Tibial artery (tissue), 4 donors: ENCODE data around the gene LRRC32.

Source experiments
- DNase-seq, 2 donors: peaks; one replicate each; pipeline ENCODE4 v3.0.0-alpha.2; 2019
- H3K27ac ChIP-seq, 2 donors: fragments of 200-600 bp; sonication (generic) in 1 of 2; 1 replicate in 1 of 2; 2 replicates in 1 of 2; pipeline ENCODE4 v1.5.1; 2018 to 2019; ENCODE audit warnings: mild to moderate bottlenecking in 1 of 2
- H3K27me3 ChIP-seq, 2 donors: fragments of 200-600 bp; sonication (generic) in 1 of 2; one replicate each; pipeline versions ENCODE4 v1.5.1 to v1.6.0; 2016 to 2019
- H3K36me3 ChIP-seq, 3 donors: fragments of 200-600 bp; sonication (generic) in 2 of 3; one replicate each; pipeline ENCODE4 v1.5.1; 2016 to 2019; ENCODE audit warnings: mild to moderate bottlenecking in 2 of 3
- H3K4me1 ChIP-seq, 4 donors: fragments of 200-600 bp; sonication (generic) in 2 of 4; 1 replicate in 3 of 4; 2 replicates in 1 of 4; pipeline ENCODE4 v1.5.1; 2016 to 2019
- H3K4me3 ChIP-seq, 2 donors: fragments of 200-600 bp; sonication (generic) in 1 of 2; 1 replicate in 1 of 2; 2 replicates in 1 of 2; pipeline ENCODE4 v1.5.1; 2018 to 2019; ENCODE audit warnings: mild to moderate bottlenecking in 2 of 2
- H3K9me3 ChIP-seq, 3 donors: fragments of 200-600 bp; sonication (generic) in 1 of 3; one replicate each; pipeline ENCODE4 v1.5.1; 2016 to 2019
- CTCF ChIP-seq, 2 experiments: fragments of 200-600 bp in 1 of 2; fragments of 450-650 bp in 1 of 2; IDR thresholded peaks; one replicate each; pipeline ENCODE4 v1.5.1; 2017 to 2019; ENCODE audit warnings: antibody characterized with exemption in 2 of 2, mild to moderate bottlenecking in 1 of 2, moderate library complexity in 1 of 2
- intact Hi-C: fragments of 100-400 bp; cut with DNase I; formaldehyde crosslinking; loops from one replicate; pipeline ENCODE4 v1.15.0; 2023; ENCODE audit warnings: low total_unique reads

LRRC32 gene

DNA sequence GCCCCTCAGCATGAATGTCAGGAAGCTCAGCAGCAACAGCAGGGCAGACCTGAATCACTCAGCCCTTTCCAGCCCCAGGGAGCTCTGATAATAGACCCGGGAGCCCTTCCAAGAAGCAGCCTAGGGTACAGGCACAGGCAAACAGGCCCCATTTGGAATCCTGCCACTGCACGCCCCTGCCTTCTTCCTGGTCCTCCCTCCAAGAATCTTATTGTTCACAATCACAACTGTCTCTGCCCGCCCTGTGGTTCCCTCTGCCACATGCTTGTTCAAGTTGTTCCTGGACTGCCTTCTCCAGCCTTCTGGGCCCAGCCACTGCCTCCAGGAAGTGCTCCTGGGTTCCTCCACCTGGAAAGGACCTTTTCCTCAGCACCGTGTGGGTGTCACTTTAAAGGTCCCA is 54.6 kb downstream of the LRRC32 start:
- Histone ChIP-seq H3K27me3 (no peaks in the 10 kb centered on the region), H3K27ac (peak overlapping the region; percentile 78 to 87), H3K9me3 (no peaks in the 10 kb centered on the region), H3K4me3 (no peak overlapping the region), H3K36me3 (no peaks in the 10 kb centered on the region), H3K4me1 (peaks cover 0 to 71% (median 53%) of the 10 kb centered on the region in 4 donors)
- DNase-seq = peak; percentile 75 to 91
- no peak for TF ChIP-seq CTCF (IDR thresholded peaks at IDR 0.05)
- intact Hi-C loops = no loop called here

DNA sequence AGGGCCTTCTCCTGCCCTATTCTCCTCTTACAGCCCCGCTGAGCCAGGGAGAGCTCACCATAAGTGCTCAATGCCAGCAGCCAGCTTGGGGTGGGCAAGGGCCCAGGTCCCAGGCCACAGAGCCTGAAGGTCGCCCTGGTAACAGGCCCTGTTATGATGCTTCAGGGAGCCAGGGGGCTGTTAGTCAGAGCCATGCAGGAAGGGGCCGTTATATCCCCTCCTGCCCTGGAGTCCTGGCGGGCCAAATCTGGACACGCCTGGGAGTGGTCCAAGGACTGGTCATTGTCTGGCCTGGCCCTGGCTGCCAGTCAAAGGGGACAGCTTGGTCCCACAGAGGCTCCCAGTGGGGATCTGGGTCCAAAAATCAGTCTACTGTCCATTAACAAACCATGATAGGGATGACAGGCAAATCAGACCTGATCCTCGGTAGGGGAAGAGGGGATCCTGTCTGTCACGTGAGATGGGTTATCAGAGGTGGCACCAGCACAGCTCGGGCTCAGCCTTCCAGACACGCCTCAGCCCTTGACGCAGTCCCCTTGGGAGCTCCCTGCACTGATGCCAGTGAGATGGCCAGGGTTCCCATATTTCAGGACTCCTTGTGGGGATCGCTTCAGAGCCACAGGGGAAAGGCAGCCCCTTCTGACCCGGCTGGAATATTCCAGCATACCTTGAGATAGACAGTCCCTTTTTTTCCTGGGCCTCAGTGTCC is 55.9 kb downstream of the LRRC32 start:
- no peak for TF ChIP-seq CTCF (IDR thresholded peaks at IDR 0.05)
- peaks cover 0 to 78% (median 59%) of the 10 kb centered on the region in 4 donors for H3K4me1 ChIP-seq
- H3K27ac ChIP-seq = peak overlapping the region; percentile 78 to 87
- H3K27me3 ChIP-seq = no peaks in the 10 kb centered on the region
- peak; percentile 83 to 94 for DNase-seq
- intact Hi-C loops = loop anchor here (5.0 kb wide), 1 partner anchor 53 kb away; no protein-coding TSS in a partner anchor
- H3K36me3 ChIP-seq = no peaks in the 10 kb centered on the region
- H3K9me3 ChIP-seq = no peaks in the 10 kb centered on the region
- no peak overlapping the region for H3K4me3 ChIP-seq

GRCh38 chr11:76613901-76614300 is 56.6 kb downstream of the LRRC32 start:
- H3K9me3 ChIP-seq = no peaks in the 10 kb centered on the region
- DNase-seq = peak; percentile 13 to 46
- H3K27ac ChIP-seq = peak overlapping the region; percentile 78 to 87

GRCh38 chr11:76612226-76612625 is 58.3 kb downstream of the LRRC32 start:
- intact Hi-C loops = loop anchor here (5.0 kb wide), 1 partner anchor 55 kb away; no protein-coding TSS in a partner anchor
- peak overlapping the region in 1 of 2 donors; percentile 87 for H3K27ac ChIP-seq
- peak in 1 of 2 donors; percentile 21 for DNase-seq
- no peak overlapping the region for H3K4me3 ChIP-seq
- H3K9me3 ChIP-seq = no peaks in the 10 kb centered on the region
- H3K36me3 ChIP-seq = no peaks in the 10 kb centered on the region
- TF ChIP-seq CTCF (IDR thresholded peaks at IDR 0.05) = no peak
- no peaks in the 10 kb centered on the region for H3K27me3 ChIP-seq
- peaks cover 0 to 71% (median 53%) of the 10 kb centered on the region in 4 donors for H3K4me1 ChIP-seq

More at GRCh38 chr11:76613901-76614300, 56.6 kb downstream of the LRRC32 start:
- H3K4me3 ChIP-seq = no peak overlapping the region
- no peak for TF ChIP-seq CTCF (IDR thresholded peaks at IDR 0.05)
- no peaks in the 10 kb centered on the region for H3K27me3 ChIP-seq
- peaks cover 0 to 78% (median 59%) of the 10 kb centered on the region in 4 donors for H3K4me1 ChIP-seq
- intact Hi-C loops = loop anchor here (5.0 kb wide), 1 partner anchor 53 kb away; no protein-coding TSS in a partner anchor
- no peaks in the 10 kb centered on the region for H3K36me3 ChIP-seq

DNA sequence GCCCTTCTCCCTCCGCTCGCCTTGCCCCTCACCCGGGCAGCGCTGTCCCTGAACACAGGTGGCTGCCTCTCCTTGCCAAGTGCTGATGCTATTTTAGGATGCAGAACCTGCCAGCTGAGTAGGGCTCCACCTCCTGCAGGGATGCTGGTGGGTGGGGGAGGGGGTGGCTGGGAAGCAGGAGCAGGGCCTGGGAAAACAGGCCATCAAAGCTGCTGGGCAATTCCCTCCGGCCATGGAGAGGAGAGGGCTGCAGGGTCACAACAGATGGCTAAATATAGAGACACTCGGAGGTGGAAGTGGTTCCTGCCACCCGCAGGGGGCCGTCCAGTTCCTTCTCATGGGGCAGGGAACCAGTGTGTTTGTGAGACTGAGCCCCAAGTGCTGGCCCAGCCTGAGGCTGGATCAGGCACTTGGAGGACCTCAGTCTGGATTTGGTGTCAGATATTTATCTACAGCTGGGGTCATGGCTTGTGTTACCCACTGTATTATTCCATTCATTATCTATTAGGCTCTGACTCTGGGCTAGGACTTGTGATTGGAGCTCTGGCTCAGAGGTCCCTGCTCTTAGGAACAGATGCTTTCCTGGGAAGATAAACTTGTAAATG is 59.6 kb downstream of the LRRC32 start:
- no peaks in the 10 kb centered on the region for H3K27me3 ChIP-seq
- no peaks in the 10 kb centered on the region for H3K36me3 ChIP-seq
- peak overlapping the region; percentile 49 to 87 for H3K27ac ChIP-seq
- H3K4me3 ChIP-seq = no peak overlapping the region
- DNase-seq = peak in 1 of 2 donors; percentile 83
- intact Hi-C loops = loop anchor here (5.0 kb wide), 1 partner anchor 56 kb away; no protein-coding TSS in a partner anchor
- TF ChIP-seq CTCF (IDR thresholded peaks at IDR 0.05) = peak; percentile 22 to 27
- no peaks in the 10 kb centered on the region for H3K9me3 ChIP-seq
- peaks cover 0 to 70% (median 48%) of the 10 kb centered on the region in 4 donors for H3K4me1 ChIP-seq
